SK-N-SH treated with all-trans-retinoic acid at 6 μM for 48 hours (cell line): ENCODE data around the gene CERS4.

Experiments
- ATAC-seq: fragments of 200-7000 bp; cut with Tn5 transposase; 3 replicates; pipeline ENCODE4 v1.9.1; 2020; ENCODE audit warnings: mild to moderate bottlenecking, moderate library complexity
- ARNTL ChIP-seq: fragments of 450-650 bp; formaldehyde crosslinking; IDR thresholded peaks from 2 replicates; pipeline ENCODE4 v1.5.0; 2020; ENCODE audit warnings: low read depth, mild to moderate bottlenecking, moderate library complexity, borderline replicate concordance
- CSRNP3 ChIP-seq: fragments of 250-450 bp; sonication (Bioruptor Pico); IDR thresholded peaks from 2 replicates; pipeline ENCODE4 v1.5.1; 2021; ENCODE audit warnings: mild to moderate bottlenecking, moderate library complexity
- ESRRG ChIP-seq: fragments of 250-450 bp; sonication (Bioruptor Pico); IDR thresholded peaks from 2 replicates; pipeline ENCODE4 v1.6.1; 2021; ENCODE audit warnings: mild to moderate bottlenecking
- ISL1 ChIP-seq: fragments of 250-450 bp; sonication (Bioruptor Pico); IDR thresholded peaks from 2 replicates; pipeline ENCODE4 v2.1.2; 2022; ENCODE audit warnings: mild to moderate bottlenecking, moderate library complexity
- PATZ1 ChIP-seq: fragments of 250-450 bp; sonication (Bioruptor Pico); IDR thresholded peaks from 2 replicates; pipeline ENCODE4 v1.8.0; 2020; ENCODE audit warnings: mild to moderate bottlenecking, moderate library complexity, borderline replicate concordance
- PPARA ChIP-seq: fragments of 250-450 bp; sonication (Bioruptor Pico); IDR thresholded peaks from 2 replicates; pipeline ENCODE4 v1.5.0; 2020; ENCODE audit warnings: mild to moderate bottlenecking, borderline replicate concordance
- TCF4 ChIP-seq: fragments of 250-450 bp; sonication (Bioruptor Pico); IDR thresholded peaks from 2 replicates; pipeline ENCODE4 v1.8.0; 2021; ENCODE audit warnings: mild to moderate bottlenecking, moderate library complexity, borderline replicate concordance
- TSHZ2 ChIP-seq: fragments of 250-450 bp; sonication (Bioruptor Pico); IDR thresholded peaks from 2 replicates; pipeline ENCODE4 v1.5.0; 2020; ENCODE audit warnings: mild to moderate bottlenecking, moderate library complexity
- ZC3H10 ChIP-seq: fragments of 250-450 bp; sonication (Bioruptor Pico); IDR thresholded peaks from 2 replicates; pipeline ENCODE4 v1.5.1; 2021; ENCODE audit warnings: mild to moderate bottlenecking, moderate library complexity
- ZFP3 ChIP-seq: fragments of 250-450 bp; sonication (Bioruptor Pico); IDR thresholded peaks from 2 replicates; pipeline ENCODE4 v1.5.0; 2020; ENCODE audit warnings: mild to moderate bottlenecking, moderate library complexity
- ZFP30 ChIP-seq: fragments of 450-650 bp; formaldehyde crosslinking; IDR thresholded peaks from 2 replicates; pipeline ENCODE4 v1.5.0; 2022; ENCODE audit warnings: mild to moderate bottlenecking, moderate library complexity
- ZNF565 ChIP-seq: fragments of 450-650 bp; formaldehyde crosslinking; conservative IDR thresholded peaks from 2 replicates; pipeline ENCODE4 v1.5.0; 2020; ENCODE audit warnings: low read depth, mild to moderate bottlenecking, moderate library complexity
- ZNF70 ChIP-seq: fragments of 450-650 bp; formaldehyde crosslinking; IDR thresholded peaks from 2 replicates; pipeline ENCODE4 v1.5.0; 2020; ENCODE audit warnings: mild to moderate bottlenecking, moderate library complexity
- ZNF8 ChIP-seq: fragments of 450-650 bp; formaldehyde crosslinking; IDR thresholded peaks from 2 replicates; pipeline ENCODE4 v1.5.0; 2020; ENCODE audit warnings: mild to moderate bottlenecking, moderate library complexity
- TF ChIP-seq, protein P1 (sequence below): fragments of 250-450 bp; sonication (Bioruptor Pico); IDR thresholded peaks from 2 replicates; pipeline ENCODE4 v1.5.1; 2020; ENCODE audit warnings: low read depth, mild to moderate bottlenecking, moderate library complexity

The CERS4 gene

GRCh38 chr19:8256276-8257051 lies 47.3 kb downstream of the CERS4 start:
- ATAC-seq = no peak
- TF ChIP-seq ZNF565 (CRISPR knock-in tag) (no peak), PPARA (no peak), ZFP3 (CRISPR knock-in tag) (no peak), TCF4 (CRISPR knock-in tag) (no peak), TSHZ2 (CRISPR knock-in tag) (no peak), ZNF8 (CRISPR knock-in tag) (no peak), ZC3H10 (CRISPR knock-in tag) (no peak), ESRRG (no peak), CSRNP3 (no peak)
- TF ChIP-seq, protein P1, sequence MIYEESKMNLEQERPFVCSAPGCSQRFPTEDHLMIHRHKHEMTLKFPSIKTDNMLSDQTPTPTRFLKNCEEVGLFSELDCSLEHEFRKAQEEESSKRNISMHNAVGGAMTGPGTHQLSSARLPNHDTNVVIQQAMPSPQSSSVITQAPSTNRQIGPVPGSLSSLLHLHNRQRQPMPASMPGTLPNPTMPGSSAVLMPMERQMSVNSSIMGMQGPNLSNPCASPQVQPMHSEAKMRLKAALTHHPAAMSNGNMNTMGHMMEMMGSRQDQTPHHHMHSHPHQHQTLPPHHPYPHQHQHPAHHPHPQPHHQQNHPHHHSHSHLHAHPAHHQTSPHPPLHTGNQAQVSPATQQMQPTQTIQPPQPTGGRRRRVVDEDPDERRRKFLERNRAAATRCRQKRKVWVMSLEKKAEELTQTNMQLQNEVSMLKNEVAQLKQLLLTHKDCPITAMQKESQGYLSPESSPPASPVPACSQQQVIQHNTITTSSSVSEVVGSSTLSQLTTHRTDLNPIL = no peak
- TF ChIP-seq, all 23 proteins: peak for 0

GRCh38 chr19:8257052-8257443 lies 47.9 kb downstream of the CERS4 start:
- no peak for ATAC-seq
- TF ChIP-seq ARNTL (CRISPR knock-in tag) (no peak), ZFP30 (CRISPR knock-in tag) (no peak), ZNF70 (CRISPR knock-in tag) (no peak)

GRCh38 chr19:8259142-8259921 lies 50.2 kb downstream of the CERS4 start:
- TF ChIP-seq ISL1 (CRISPR knock-in tag) = no peak
- TF ChIP-seq ZFP3 (CRISPR knock-in tag) = peak; percentile 87

GRCh38 chr19:8259922-8260247 lies 50.7 kb downstream of the CERS4 start:
- TF ChIP-seq ZNF70 (CRISPR knock-in tag) (no peak), PATZ1 (CRISPR knock-in tag) (no peak), ARNTL (CRISPR knock-in tag) (no peak), CSRNP3 (no peak), TSHZ2 (CRISPR knock-in tag) (no peak), TCF4 (CRISPR knock-in tag) (no peak)
- ATAC-seq = no peak

More at GRCh38 chr19:8259142-8259921, 50.2 kb downstream of the CERS4 start:
- no peak for ATAC-seq
